ENCODE measurements around the gene ERCC6L.

Gene ERCC6L

DNA sequence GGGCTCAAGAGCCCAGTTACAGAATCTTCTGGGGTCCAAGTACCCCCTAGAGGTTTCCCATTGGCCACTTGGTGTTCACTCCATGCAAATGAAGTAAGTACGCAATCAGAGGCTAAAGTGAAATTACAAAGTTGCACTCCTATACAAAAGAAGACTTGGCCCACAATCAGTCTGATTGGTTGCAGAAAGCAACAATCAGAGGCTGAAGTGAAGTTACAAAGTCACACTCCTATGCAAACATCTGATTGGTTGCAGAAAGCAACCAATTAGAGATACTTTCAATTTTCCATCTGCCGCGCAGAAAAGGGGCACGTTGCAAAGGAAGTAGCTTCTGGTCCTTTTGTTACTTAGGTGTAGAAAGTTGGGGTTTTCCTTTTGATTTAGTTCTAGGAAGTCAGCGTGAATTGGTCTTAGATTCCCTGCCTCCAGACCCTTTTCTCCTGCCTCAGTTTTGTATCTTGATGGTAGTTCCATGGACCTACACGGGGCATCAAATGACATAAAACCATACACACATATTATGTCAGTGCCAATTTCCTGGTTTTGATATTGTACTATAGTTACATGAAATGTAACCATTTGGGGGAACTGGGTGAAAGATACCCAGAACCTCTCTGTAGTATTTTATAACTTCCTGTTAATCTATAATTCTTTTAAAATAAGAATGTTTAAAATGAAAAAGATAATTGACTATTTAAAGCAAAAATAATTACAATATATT, 69.7 kb downstream of the ERCC6L start:
- peak; percentile 7 to 56 (median 40) for DNase-seq

- no peak for DNase-seq
Observed at GRCh38 chrX:72165551-72165950, 73.3 kb downstream of the ERCC6L start.

GRCh38 chrX:72159769-72160168, 79.1 kb downstream of the ERCC6L start:
- no peak for DNase-seq

DNA sequence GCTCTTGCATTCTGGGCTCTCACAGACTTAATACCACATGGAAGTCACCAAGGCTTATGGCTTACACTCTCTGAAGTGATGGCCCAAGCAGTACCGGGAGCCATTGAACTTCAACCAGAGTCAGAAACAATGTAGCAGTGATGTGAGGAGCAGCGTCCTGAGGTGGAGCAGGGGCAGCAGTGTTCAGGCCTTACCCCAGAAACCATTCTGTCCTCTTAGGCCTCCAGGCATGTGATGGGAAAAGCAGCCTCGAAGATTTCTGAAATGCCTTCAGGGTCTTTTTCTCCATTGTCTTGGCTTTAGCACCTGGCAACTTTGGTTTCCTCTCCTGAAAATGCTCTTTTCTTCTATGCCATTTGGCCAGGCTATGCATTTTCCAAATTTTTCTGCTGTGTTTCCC, 80.1 kb downstream of the ERCC6L start:
- DNase-seq, result no peak
